ENCODE data around the gene LNPEP.

DNA sequence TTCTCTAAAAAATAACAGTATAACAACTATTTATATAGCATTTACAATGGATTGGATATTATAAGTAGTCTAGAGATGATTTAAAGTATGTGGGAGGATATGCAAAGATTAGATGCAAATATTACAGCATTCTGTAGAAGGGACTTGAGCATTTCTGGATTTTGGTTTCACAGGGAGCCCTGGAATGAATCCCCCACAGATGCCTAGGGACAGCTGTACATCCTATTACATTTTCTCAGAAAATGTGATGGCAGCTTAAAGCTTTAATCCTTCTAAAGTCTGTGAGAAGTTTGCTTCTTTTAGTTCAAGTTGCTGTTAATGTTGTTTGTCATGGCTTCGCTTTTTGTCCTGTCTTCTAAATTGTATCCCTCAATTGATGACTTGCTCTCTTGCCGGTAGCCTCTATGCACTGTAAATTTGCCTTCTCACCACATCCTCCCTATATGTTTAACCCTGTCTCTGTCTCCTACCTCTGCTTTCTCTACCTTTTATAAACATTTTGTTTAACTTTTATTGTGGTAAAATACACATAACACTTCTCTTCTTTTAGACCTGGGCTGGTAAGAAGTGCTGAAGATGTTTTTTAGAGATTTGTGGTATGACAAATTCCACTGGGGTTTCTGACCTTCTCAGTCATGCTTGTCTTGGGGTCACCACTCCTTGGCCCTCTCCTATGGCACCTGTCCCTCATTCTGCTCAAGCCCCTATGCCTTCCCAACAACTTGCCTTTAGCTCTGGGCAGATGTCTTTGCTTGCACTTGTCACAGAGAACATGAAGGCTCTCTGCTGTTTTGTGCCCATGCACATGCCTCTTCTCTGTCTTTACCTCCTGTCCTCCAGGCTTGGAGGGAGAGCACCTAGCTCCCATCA is 37.9 kb downstream of the LNPEP start:
- TF ChIP-seq, protein P1, sequence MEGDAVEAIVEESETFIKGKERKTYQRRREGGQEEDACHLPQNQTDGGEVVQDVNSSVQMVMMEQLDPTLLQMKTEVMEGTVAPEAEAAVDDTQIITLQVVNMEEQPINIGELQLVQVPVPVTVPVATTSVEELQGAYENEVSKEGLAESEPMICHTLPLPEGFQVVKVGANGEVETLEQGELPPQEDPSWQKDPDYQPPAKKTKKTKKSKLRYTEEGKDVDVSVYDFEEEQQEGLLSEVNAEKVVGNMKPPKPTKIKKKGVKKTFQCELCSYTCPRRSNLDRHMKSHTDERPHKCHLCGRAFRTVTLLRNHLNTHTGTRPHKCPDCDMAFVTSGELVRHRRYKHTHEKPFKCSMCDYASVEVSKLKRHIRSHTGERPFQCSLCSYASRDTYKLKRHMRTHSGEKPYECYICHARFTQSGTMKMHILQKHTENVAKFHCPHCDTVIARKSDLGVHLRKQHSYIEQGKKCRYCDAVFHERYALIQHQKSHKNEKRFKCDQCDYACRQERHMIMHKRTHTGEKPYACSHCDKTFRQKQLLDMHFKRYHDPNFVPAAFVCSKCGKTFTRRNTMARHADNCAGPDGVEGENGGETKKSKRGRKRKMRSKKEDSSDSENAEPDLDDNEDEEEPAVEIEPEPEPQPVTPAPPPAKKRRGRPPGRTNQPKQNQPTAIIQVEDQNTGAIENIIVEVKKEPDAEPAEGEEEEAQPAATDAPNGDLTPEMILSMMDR (IDR thresholded peaks at IDR 0.05; ENCODE audit: borderline replicate concordance, extremely low read depth, low read length, poor library complexity, severe bottlenecking) = no peak
- TF ChIP-seq EZH2 (IDR thresholded peaks at IDR 0.05; ENCODE audit: borderline replicate concordance, low read depth, low read length, severe bottlenecking) = no peak
